A204.1 (cell line): Measurements from ENCODE around the gene ITPA.

Experiments used
- FAIRE-seq: peaks from 2 replicates; lab custom pipeline; 2012; peaks lifted over from hg19 to GRCh38; lab: Jason Lieb, UNC

Gene ITPA

GRCh38 chr20:3246682-3247081 lies 37.4 kb downstream of the ITPA start:
- no peak for FAIRE-seq

DNA sequence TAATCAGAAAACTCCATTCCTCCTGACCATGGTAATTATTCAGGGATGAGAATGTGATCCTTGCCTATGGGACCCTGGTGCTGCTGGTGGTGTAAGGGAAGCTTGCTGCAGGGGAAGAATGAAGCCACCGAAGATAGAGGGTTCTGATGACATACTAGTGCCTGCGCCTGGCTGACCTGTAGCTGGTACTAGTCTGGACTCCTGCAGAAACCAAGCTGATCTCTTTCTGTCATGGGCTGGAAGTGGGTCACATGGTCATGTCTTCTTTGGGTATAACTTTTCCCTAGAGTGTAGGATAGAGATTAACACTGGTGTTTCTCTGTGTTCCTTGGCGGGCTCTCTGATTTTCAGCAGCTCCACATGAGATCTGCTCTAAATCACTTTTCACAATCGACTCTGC lies 38.3 kb downstream of the ITPA start:
- FAIRE-seq, result no peak

- no peak for FAIRE-seq
Measured at GRCh38 chr20:3248167-3248992, 39.1 kb downstream of the ITPA start.

- FAIRE-seq, result no peak
Measured at GRCh38 chr20:3248993-3249347, 39.7 kb downstream of the ITPA start.

GRCh38 chr20:3250091-3250504 lies 40.8 kb downstream of the ITPA start:
- no peak for FAIRE-seq

- FAIRE-seq, result no peak
Measured at GRCh38 chr20:3251806-3252205, 42.5 kb downstream of the ITPA start.

- FAIRE-seq, result no peak
Measured at GRCh38 chr20:3255728-3256127, 46.4 kb downstream of the ITPA start.

DNA sequence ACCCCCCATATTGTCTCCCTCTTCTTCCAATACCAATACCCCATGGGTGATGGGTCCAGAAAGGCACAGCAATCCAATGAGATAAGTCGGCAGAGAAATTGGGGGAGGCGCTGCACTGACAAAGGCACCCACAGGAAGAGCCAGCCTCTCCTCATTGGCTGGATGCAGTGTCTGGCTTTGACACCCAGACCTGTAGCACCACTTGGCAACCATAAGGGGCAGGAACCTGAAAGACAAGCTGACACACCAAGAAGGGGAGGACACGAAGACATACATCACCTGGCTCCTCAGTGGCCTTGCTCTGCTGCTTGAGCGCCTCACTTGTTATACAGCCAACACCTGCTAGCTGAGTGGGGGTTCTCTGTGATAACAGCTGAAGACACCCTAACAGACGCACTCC lies 49.1 kb downstream of the ITPA start:
- no peak for FAIRE-seq

- no peak for FAIRE-seq
Measured at GRCh38 chr20:3262566-3262965, 53.3 kb downstream of the ITPA start.

- FAIRE-seq, result no peak
Measured at GRCh38 chr20:3270051-3270450, 60.8 kb downstream of the ITPA start.

DNA sequence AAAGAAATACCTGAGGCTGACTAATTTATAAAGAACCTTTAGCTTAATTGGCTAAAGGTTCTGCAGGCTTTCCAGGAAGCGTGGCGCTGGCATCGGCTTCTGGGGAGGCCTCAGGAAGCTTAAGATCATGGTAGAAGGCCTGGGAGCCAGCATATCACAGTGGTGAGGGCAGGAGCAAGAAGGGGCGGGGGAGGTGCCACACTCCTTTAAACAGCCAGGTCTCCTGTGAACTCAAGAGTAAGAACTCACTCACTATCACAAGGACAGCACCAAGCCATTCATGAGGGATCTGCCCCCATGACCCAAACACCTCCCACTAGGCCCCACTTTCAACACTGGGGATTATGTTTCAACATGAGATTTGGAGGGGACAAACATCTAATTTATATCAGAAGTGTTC lies 64.1 kb downstream of the ITPA start:
- no peak for FAIRE-seq
